Endodermal cell (in vitro differentiated cells): ENCODE measurements around the gene NECTIN3. TPM values are rescaled to one million over a fixed set of nuclear protein-coding genes. Genes with fewer than 3 reads are reported as not detected.

Experiments used
- DNase-seq: peaks from one replicate; pipeline ENCODE4 v3.0.0-alpha.2; 2017
- H3K27ac ChIP-seq: 2 replicates; pipeline ENCODE4 v1.5.1; 2013; ENCODE audit warnings: mild to moderate bottlenecking, low read depth, low read length, moderate library complexity
- H3K27me3 ChIP-seq: 2 replicates; pipeline ENCODE4 v1.6.1; 2013; ENCODE audit warnings: mild to moderate bottlenecking, low read length, moderate library complexity; ENCODE audit not compliant: insufficient read depth, control insufficient read depth, poor library complexity, severe bottlenecking
- H3K36me3 ChIP-seq: 2 replicates; pipeline ENCODE4 v1.7.0; 2013; ENCODE audit warnings: mild to moderate bottlenecking, low read length, moderate library complexity; ENCODE audit not compliant: control insufficient read depth, insufficient read depth
- H3K4me1 ChIP-seq: one replicate; pipeline ENCODE4 v1.7.0; 2013; ENCODE audit warnings: low read length; ENCODE audit not compliant: control insufficient read depth, insufficient read depth
- H3K4me3 ChIP-seq: 2 replicates; pipeline ENCODE4 v1.5.1; 2013; ENCODE audit warnings: mild to moderate bottlenecking, low read length, moderate library complexity
- H3K9ac ChIP-seq: 2 replicates; pipeline ENCODE4 v1.6.1; 2013; ENCODE audit warnings: mild to moderate bottlenecking, low read length, moderate library complexity; ENCODE audit not compliant: poor library complexity, severe bottlenecking; ENCODE audit errors: extremely low read depth
- H3K9me3 ChIP-seq: 2 replicates; pipeline ENCODE4 v1.6.1; 2013; ENCODE audit warnings: mild to moderate bottlenecking, low read length, moderate library complexity; ENCODE audit not compliant: control insufficient read depth
- H3K27ac Mint-ChIP-seq: 2 replicates; pipeline ENCODE4 v1.8.0; 2020; ENCODE audit warnings: mixed read lengths
- H3K27me3 Mint-ChIP-seq: 2 replicates; pipeline ENCODE4 v1.8.0; 2021; ENCODE audit warnings: mild to moderate bottlenecking, mixed read lengths; ENCODE audit not compliant: insufficient read depth
- H3K36me3 Mint-ChIP-seq: 2 replicates; pipeline ENCODE4 v1.8.0; 2020; ENCODE audit warnings: low read depth, mixed read lengths
- H3K4me1 Mint-ChIP-seq: 2 replicates; pipeline ENCODE4 v1.8.0; 2020; ENCODE audit warnings: mixed read lengths
- H3K4me3 Mint-ChIP-seq: 2 replicates; pipeline ENCODE4 v1.8.0; 2020; ENCODE audit warnings: mild to moderate bottlenecking, moderate library complexity, mixed read lengths
- H3K9me3 Mint-ChIP-seq: 2 replicates; pipeline ENCODE4 v1.8.0; 2020; ENCODE audit warnings: mild to moderate bottlenecking, mixed read lengths
- CTCF ChIP-seq: fragments of 200-600 bp; sonication (generic); conservative IDR thresholded peaks from 2 replicates; pipeline ENCODE4 v1.5.0; 2021; ENCODE audit warnings: antibody characterized with exemption, mild to moderate bottlenecking
- WGBS, 2 experiments: methylation state at CpG; one replicate each; pipeline versions ENCODE4 v1.1.5 to v1.1.7; 2013; ENCODE audit warnings: missing lambda C conversion rate in 2 of 2, mixed read lengths in 1 of 2; ENCODE audit not compliant: insufficient coverage in 1 of 2, insufficient read length in 1 of 2; 5-methylcytosine and 5-hydroxymethylcytosine counted together
- total RNA-seq, 2 donors: library from RNA; stranded (reverse); fragmentation: NEBNext Ultra II Directional in 1 of 2; extraction: Animal tissue kit (Norgen Biotek cat#: 25700) in 1 of 2; gene quantifications; 2 replicates in 1 of 2; 3 replicates in 1 of 2; pipeline ENCODE4 v1.2.1, GENCODE V29; 2021

Gene NECTIN3
- total RNA-seq, 2 donors from 2014 or later, result 16.4 to 18.9 TPM

GRCh38 chr3:111156517-111156916, 84.9 kb downstream of the NECTIN3 start:
- Histone ChIP-seq H3K27ac (no peak overlapping the region), H3K4me3 (no peak overlapping the region), H3K4me1 (no peaks in the 10 kb centered on the region), H3K9me3 (no peaks in the 10 kb centered on the region), H3K36me3 (no peaks in the 10 kb centered on the region), H3K9ac (no peak overlapping the region), H3K27me3 (no peaks in the 10 kb centered on the region)
- 86 to 100% methylated on average over 2 of the region's 2 CpGs for WGBS, 2 experiments
- Mint-ChIP-seq H3K9me3 (no peaks in the 10 kb centered on the region), H3K27ac (no peak overlapping the region), H3K4me3 (no peak overlapping the region), H3K36me3 (no peaks in the 10 kb centered on the region), H3K27me3 (no peaks in the 10 kb centered on the region), H3K4me1 (no peaks in the 10 kb centered on the region)
- TF ChIP-seq CTCF, result no peak
- no peak for DNase-seq

GRCh38 chr3:111159391-111159790, 87.8 kb downstream of the NECTIN3 start:
- 85 to 95% methylated on average over 2 of the region's 3 CpGs for WGBS, 2 experiments

GRCh38 chr3:111164621-111165020, 93.0 kb downstream of the NECTIN3 start:
- Histone ChIP-seq H3K9me3 (no peaks in the 10 kb centered on the region), H3K4me3 (no peak overlapping the region), H3K36me3 (no peaks in the 10 kb centered on the region), H3K27ac (no peak overlapping the region), H3K27me3 (no peaks in the 10 kb centered on the region), H3K9ac (no peak overlapping the region), H3K4me1 (no peaks in the 10 kb centered on the region)
- no peaks in the 10 kb centered on the region for H3K9me3 Mint-ChIP-seq
- WGBS, 2 experiments, result 87 to 100% methylated on average over 3 of the region's 3 CpGs
- peaks cover 5% of the 10 kb centered on the region for H3K36me3 Mint-ChIP-seq
- H3K27ac Mint-ChIP-seq, result no peak overlapping the region
- H3K4me1 Mint-ChIP-seq, result no peaks in the 10 kb centered on the region
- no peak for TF ChIP-seq CTCF
- no peak overlapping the region for H3K4me3 Mint-ChIP-seq
- H3K27me3 Mint-ChIP-seq, result no peaks in the 10 kb centered on the region
- no peak for DNase-seq

More at GRCh38 chr3:111159391-111159790, 87.8 kb downstream of the NECTIN3 start:
- Histone ChIP-seq H3K27ac (no peak overlapping the region), H3K27me3 (no peaks in the 10 kb centered on the region), H3K4me1 (no peaks in the 10 kb centered on the region), H3K4me3 (no peak overlapping the region), H3K9me3 (no peaks in the 10 kb centered on the region), H3K36me3 (no peaks in the 10 kb centered on the region), H3K9ac (no peak overlapping the region)
- Mint-ChIP-seq H3K4me3 (no peak overlapping the region), H3K27me3 (no peaks in the 10 kb centered on the region), H3K9me3 (no peaks in the 10 kb centered on the region), H3K27ac (no peak overlapping the region), H3K4me1 (no peaks in the 10 kb centered on the region), H3K36me3 (peaks cover 2% of the 10 kb centered on the region)
- no peak for DNase-seq
- TF ChIP-seq CTCF, result no peak
